C4-2B (cell line): Measurements from ENCODE around the gene SCG2.

Experiments used
- CTCF ChIP-seq: fragments of 450-650 bp; conservative IDR thresholded peaks from 2 replicates; pipeline ENCODE4 v1.5.1; 2017; ENCODE audit warnings: mild to moderate bottlenecking
- ZFX ChIP-seq: fragments of 450-650 bp; IDR thresholded peaks from 2 replicates; pipeline ENCODE4 v1.6.1; 2017

- TF ChIP-seq CTCF (no peak), ZFX (no peak)
These were observed 31.4 kb downstream of the SCG2 start for GRCh38 chr2:223570784-223571183.
